Breast epithelium (tissue), 3 donors: ENCODE measurements around the gene MYH7.

Experiments
- POLR2A ChIP-seq: fragments of 450-650 bp; IDR thresholded peaks from one replicate; pipeline ENCODE4 v1.6.1; 2016; ENCODE audit warnings: antibody characterized with exemption, mild to moderate bottlenecking, moderate library complexity
- POLR2AphosphoS5 ChIP-seq, 3 donors: sonication (generic); formaldehyde crosslinking; IDR thresholded peaks; one replicate each; pipeline ENCODE4 v1.6.1; 2017; ENCODE audit warnings: antibody characterized with exemption in 3 of 3
- TF ChIP-seq, protein P1 (sequence below), 3 donors: fragments of 450-650 bp; IDR thresholded peaks; one replicate each; pipeline ENCODE4 v1.5.1; 2016 to 2017; ENCODE audit warnings: antibody characterized with exemption in 3 of 3, mild to moderate bottlenecking in 3 of 3, moderate library complexity in 3 of 3

DNA sequence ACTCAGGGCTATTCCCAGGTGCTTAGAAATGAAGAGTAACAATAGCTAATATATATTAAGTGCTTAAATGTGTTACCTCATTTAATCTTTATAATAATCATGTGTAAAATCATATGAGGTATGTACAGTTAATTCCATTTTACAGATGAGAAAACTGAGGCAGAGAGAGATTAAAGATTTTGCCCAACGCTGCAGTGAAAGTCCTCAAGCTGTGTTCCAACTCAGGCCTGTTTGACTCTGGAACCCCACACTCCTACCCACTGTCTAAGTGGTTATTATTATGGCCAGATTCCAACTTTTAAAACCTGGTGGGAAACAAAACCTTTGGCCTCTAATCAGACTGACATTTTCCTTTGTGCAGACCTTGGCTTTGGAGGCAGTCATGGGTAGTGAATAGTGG lies 48.5 kb downstream of the MYH7 start:
- TF ChIP-seq, protein P1, sequence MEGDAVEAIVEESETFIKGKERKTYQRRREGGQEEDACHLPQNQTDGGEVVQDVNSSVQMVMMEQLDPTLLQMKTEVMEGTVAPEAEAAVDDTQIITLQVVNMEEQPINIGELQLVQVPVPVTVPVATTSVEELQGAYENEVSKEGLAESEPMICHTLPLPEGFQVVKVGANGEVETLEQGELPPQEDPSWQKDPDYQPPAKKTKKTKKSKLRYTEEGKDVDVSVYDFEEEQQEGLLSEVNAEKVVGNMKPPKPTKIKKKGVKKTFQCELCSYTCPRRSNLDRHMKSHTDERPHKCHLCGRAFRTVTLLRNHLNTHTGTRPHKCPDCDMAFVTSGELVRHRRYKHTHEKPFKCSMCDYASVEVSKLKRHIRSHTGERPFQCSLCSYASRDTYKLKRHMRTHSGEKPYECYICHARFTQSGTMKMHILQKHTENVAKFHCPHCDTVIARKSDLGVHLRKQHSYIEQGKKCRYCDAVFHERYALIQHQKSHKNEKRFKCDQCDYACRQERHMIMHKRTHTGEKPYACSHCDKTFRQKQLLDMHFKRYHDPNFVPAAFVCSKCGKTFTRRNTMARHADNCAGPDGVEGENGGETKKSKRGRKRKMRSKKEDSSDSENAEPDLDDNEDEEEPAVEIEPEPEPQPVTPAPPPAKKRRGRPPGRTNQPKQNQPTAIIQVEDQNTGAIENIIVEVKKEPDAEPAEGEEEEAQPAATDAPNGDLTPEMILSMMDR (IDR thresholded peaks at IDR 0.05): no peak
- TF ChIP-seq POLR2AphosphoS5 (IDR thresholded peaks at IDR 0.05) (no peak), POLR2A (no peak)
